NCI-H1436 (cell line): Measurements from ENCODE around the gene RHOD.

Source experiments
- DNase-seq: peaks from one replicate; lab custom pipeline; 2025; lab: John Stamatoyannopoulos, UW

The RHOD gene

GRCh38 chr11:67032830-67033551 is 23.7 kb upstream of the RHOD start:
- no peak for DNase-seq

- DNase-seq, result no peak
These were observed 22.9 kb upstream of the RHOD start for GRCh38 chr11:67033661-67034166.

GRCh38 chr11:67034350-67034749 is 22.3 kb upstream of the RHOD start:
- no peak for DNase-seq

- DNase-seq, result no peak
These were observed 16.5 kb upstream of the RHOD start for GRCh38 chr11:67040147-67040546.

GRCh38 chr11:67041602-67042001 is 15.0 kb upstream of the RHOD start:
- DNase-seq, result no peak

- no peak for DNase-seq
These were observed 12.9 kb upstream of the RHOD start for GRCh38 chr11:67043572-67044349.

GRCh38 chr11:67044496-67044895 is 12.2 kb upstream of the RHOD start:
- DNase-seq, result no peak

- no peak for DNase-seq
These were observed 11.3 kb upstream of the RHOD start for GRCh38 chr11:67045314-67045713.

GRCh38 chr11:67048515-67049130 is 8.0 kb upstream of the RHOD start:
- DNase-seq, result no peak

GRCh38 chr11:67050139-67050538 is 6.5 kb upstream of the RHOD start:
- DNase-seq, result no peak

- DNase-seq, result no peak
These were observed 5.3 kb upstream of the RHOD start for GRCh38 chr11:67051180-67051893.

GRCh38 chr11:67051945-67052488 is 4.6 kb upstream of the RHOD start:
- no peak for DNase-seq

GRCh38 chr11:67052891-67053290 is 3.8 kb upstream of the RHOD start:
- no peak for DNase-seq

- DNase-seq, result peak; percentile 24
These were observed 2.7 kb upstream of the RHOD start for GRCh38 chr11:67053896-67054329.

GRCh38 chr11:67054346-67054835 is 2.3 kb upstream of the RHOD start:
- DNase-seq, result no peak

- DNase-seq, result peak; percentile 62
These were observed 1.7 kb upstream of the RHOD start for GRCh38 chr11:67054836-67055523.

GRCh38 chr11:67055812-67056211 is 835 bp upstream of the RHOD start:
- DNase-seq, result no peak

GRCh38 chr11:67057205-67057672 is 592 bp downstream of the RHOD start:
- no peak for DNase-seq

GRCh38 chr11:67058506-67058905 is 1.9 kb downstream of the RHOD start:
- no peak for DNase-seq

- no peak for DNase-seq
These were observed 3.0 kb downstream of the RHOD start for GRCh38 chr11:67059671-67060070.

GRCh38 chr11:67060111-67060522 is 3.5 kb downstream of the RHOD start:
- no peak for DNase-seq
